RKO (cell line): Measurements from ENCODE around the gene MRPL12.
"Not testable (repeated sequence)": the region's sequence is repeated elsewhere in the genome, so short reads cannot be mapped to it uniquely, and the experiment has no call there.

Experiments used
- DNase-seq: peaks from one replicate; pipeline ENCODE4 v3.0.0-alpha.2; 2016; ENCODE audit warnings: low spot score

Gene MRPL12

GRCh38 chr17:81716674-81716996, 13.5 kb downstream of the MRPL12 start:
- DNase-seq: no peak

GRCh38 chr17:81717049-81717765, 14.0 kb downstream of the MRPL12 start:
- no peak for DNase-seq

- no peak for DNase-seq
These were observed 14.6 kb downstream of the MRPL12 start for GRCh38 chr17:81717766-81718089.

GRCh38 chr17:81719410-81720266, 16.5 kb downstream of the MRPL12 start:
- no peak for DNase-seq

- no peak for DNase-seq
These were observed 17.3 kb downstream of the MRPL12 start for GRCh38 chr17:81720267-81721071.

- DNase-seq: peak; percentile 66
These were observed 19.3 kb downstream of the MRPL12 start for GRCh38 chr17:81722184-81723120.

GRCh38 chr17:81723651-81724209, 20.6 kb downstream of the MRPL12 start:
- DNase-seq: no peak

GRCh38 chr17:81725439-81725838, 22.3 kb downstream of the MRPL12 start:
- no peak for DNase-seq

GRCh38 chr17:81726004-81726403, 22.8 kb downstream of the MRPL12 start:
- DNase-seq: no peak

- no peak for DNase-seq
These were observed 24.3 kb downstream of the MRPL12 start for GRCh38 chr17:81727324-81728031.

GRCh38 chr17:81733507-81734404, 30.6 kb downstream of the MRPL12 start:
- DNase-seq: peak; percentile 76

GRCh38 chr17:81734405-81735263, 31.5 kb downstream of the MRPL12 start:
- no peak for DNase-seq

- DNase-seq: no peak
These were observed 32.3 kb downstream of the MRPL12 start for GRCh38 chr17:81735264-81736102.

GRCh38 chr17:81737947-81738800, 35.0 kb downstream of the MRPL12 start:
- no peak for DNase-seq

GRCh38 chr17:81738801-81739393, 35.7 kb downstream of the MRPL12 start:
- no peak for DNase-seq

GRCh38 chr17:81739593-81739992, 36.4 kb downstream of the MRPL12 start:
- DNase-seq: not testable (repeated sequence)
